ENCODE measurements around the gene STMP1.
"Not testable (repeated sequence)": the region's sequence is repeated elsewhere in the genome, so short reads cannot be mapped to it uniquely, and the experiment has no call there.

STMP1 gene

GRCh38 chr7:135662373-135663114 lies at the start of gene STMP1:
STMP1 (plus strand) TSS chr7:135662514.
- DNase-seq (ENCODE audit: low spot score) = peak; percentile 99

GRCh38 chr7:135616136-135616535 lies 46.2 kb upstream of the STMP1 start:
- no peak for DNase-seq (ENCODE audit: low spot score)

- no peak for DNase-seq (ENCODE audit: low spot score)
Observed at GRCh38 chr7:135617781-135618180, 44.5 kb upstream of the STMP1 start.

- no peak for DNase-seq (ENCODE audit: low spot score)
Observed at GRCh38 chr7:135618510-135618909, 43.8 kb upstream of the STMP1 start.

GRCh38 chr7:135620447-135620846 lies 41.9 kb upstream of the STMP1 start:
- no peak for DNase-seq (ENCODE audit: low spot score)

GRCh38 chr7:135620980-135621850 lies 41.1 kb upstream of the STMP1 start:
- DNase-seq (ENCODE audit: low spot score) = peak; percentile 74

- DNase-seq (ENCODE audit: low spot score) = no peak
Observed at GRCh38 chr7:135634191-135634878, 28.0 kb upstream of the STMP1 start.

GRCh38 chr7:135639690-135640089 lies 22.6 kb upstream of the STMP1 start:
- DNase-seq (ENCODE audit: low spot score) = not testable (repeated sequence)

- no peak for DNase-seq (ENCODE audit: low spot score)
Observed at GRCh38 chr7:135644154-135644553, 18.2 kb upstream of the STMP1 start.

- no peak for DNase-seq (ENCODE audit: low spot score)
Observed at GRCh38 chr7:135644729-135645128, 17.6 kb upstream of the STMP1 start.

GRCh38 chr7:135645296-135645904 lies 16.9 kb upstream of the STMP1 start:
- peak; percentile 51 for DNase-seq (ENCODE audit: low spot score)

GRCh38 chr7:135647755-135648154 lies 14.6 kb upstream of the STMP1 start:
- no peak for DNase-seq (ENCODE audit: low spot score)

- DNase-seq (ENCODE audit: low spot score) = no peak
Observed at GRCh38 chr7:135648235-135648634, 14.1 kb upstream of the STMP1 start.

GRCh38 chr7:135650831-135651573 lies 11.3 kb upstream of the STMP1 start:
- DNase-seq (ENCODE audit: low spot score) = no peak

GRCh38 chr7:135653340-135654080 lies 8.8 kb upstream of the STMP1 start:
- DNase-seq (ENCODE audit: low spot score) = no peak

- no peak for DNase-seq (ENCODE audit: low spot score)
Observed at GRCh38 chr7:135658564-135658963, 3.8 kb upstream of the STMP1 start.

- no peak for DNase-seq (ENCODE audit: low spot score)
Observed at GRCh38 chr7:135659159-135659846, 3.0 kb upstream of the STMP1 start.

GRCh38 chr7:135661311-135662122 lies 797 bp upstream of the STMP1 start:
- no peak for DNase-seq (ENCODE audit: low spot score)

- no peak for DNase-seq (ENCODE audit: low spot score)
Observed at GRCh38 chr7:135662123-135662372, 266 bp upstream of the STMP1 start.

Measured in LoVo (cell line).